Fibroblast of pulmonary artery (primary cell): ENCODE data around the gene GAPDHS.

Experiments used
- DNase-seq: peaks from one replicate; pipeline ENCODE4 v3.0.0-alpha.2; 2010; ENCODE audit warnings: low read depth
- H3K4me3 ChIP-seq: replicated peaks from 2 replicates; pipeline ENCODE4 v1.5.1; 2011; ENCODE audit warnings: low read depth, mild to moderate bottlenecking, control low read depth, low read length, moderate library complexity
- TF ChIP-seq, protein P1 (sequence below): IDR thresholded peaks from 2 replicates; pipeline ENCODE4 v1.5.1; 2011; ENCODE audit warnings: mild to moderate bottlenecking, control low read depth, low read length, inconsistent platforms; ENCODE audit errors: missing control alignments

GAPDHS gene

DNA sequence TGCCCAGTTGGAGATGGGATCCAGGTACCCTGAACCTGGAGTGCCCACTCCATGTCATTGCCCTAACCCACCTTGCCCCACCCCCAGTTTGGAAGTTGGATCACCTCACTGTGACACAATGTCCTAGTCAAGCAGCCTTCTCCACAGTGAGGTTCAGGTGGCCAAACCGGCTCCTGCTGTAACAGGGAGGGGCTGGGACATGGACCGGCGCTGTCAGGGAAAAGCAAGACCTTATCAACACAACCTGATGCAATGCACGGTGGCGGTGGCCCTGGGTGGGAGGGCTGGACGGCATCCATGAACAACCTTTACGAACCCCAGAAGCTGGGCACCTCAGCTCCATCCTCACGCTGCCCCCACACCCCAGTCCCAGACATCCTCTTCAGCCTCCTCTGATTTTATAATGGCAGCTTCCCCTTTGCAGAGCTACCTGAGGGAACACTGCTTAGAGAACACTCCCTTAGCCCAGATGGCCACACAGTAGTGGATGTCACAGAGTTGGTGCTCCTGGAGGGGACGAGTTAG lies 41.4 kb upstream of the GAPDHS start:
- no peak for DNase-seq
- H3K4me3 ChIP-seq, result no peak overlapping the region
- TF ChIP-seq, protein P1, sequence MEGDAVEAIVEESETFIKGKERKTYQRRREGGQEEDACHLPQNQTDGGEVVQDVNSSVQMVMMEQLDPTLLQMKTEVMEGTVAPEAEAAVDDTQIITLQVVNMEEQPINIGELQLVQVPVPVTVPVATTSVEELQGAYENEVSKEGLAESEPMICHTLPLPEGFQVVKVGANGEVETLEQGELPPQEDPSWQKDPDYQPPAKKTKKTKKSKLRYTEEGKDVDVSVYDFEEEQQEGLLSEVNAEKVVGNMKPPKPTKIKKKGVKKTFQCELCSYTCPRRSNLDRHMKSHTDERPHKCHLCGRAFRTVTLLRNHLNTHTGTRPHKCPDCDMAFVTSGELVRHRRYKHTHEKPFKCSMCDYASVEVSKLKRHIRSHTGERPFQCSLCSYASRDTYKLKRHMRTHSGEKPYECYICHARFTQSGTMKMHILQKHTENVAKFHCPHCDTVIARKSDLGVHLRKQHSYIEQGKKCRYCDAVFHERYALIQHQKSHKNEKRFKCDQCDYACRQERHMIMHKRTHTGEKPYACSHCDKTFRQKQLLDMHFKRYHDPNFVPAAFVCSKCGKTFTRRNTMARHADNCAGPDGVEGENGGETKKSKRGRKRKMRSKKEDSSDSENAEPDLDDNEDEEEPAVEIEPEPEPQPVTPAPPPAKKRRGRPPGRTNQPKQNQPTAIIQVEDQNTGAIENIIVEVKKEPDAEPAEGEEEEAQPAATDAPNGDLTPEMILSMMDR, result no peak

DNA sequence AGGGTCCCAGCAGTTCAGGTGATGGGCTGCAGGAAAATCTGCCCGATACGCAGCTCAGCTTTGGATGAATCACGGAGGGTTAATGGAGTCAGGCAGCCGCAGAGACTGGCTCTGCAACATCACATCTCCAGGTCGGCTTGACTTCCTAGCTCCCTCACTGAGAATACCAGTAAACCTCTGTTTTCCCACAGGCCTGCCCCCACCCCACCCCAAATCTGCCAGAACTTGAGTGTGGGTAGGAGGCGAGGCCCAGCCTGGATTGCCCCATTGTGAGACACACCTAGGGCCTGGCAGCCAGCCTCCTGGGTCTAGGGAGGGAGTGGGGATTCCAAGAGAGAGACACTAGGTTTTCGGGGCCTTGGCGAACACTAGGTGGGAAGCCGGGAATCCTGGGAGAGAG lies 39.3 kb upstream of the GAPDHS start:
- DNase-seq, result no peak
- no peak overlapping the region for H3K4me3 ChIP-seq
- TF ChIP-seq, protein P1, result no peak

DNA sequence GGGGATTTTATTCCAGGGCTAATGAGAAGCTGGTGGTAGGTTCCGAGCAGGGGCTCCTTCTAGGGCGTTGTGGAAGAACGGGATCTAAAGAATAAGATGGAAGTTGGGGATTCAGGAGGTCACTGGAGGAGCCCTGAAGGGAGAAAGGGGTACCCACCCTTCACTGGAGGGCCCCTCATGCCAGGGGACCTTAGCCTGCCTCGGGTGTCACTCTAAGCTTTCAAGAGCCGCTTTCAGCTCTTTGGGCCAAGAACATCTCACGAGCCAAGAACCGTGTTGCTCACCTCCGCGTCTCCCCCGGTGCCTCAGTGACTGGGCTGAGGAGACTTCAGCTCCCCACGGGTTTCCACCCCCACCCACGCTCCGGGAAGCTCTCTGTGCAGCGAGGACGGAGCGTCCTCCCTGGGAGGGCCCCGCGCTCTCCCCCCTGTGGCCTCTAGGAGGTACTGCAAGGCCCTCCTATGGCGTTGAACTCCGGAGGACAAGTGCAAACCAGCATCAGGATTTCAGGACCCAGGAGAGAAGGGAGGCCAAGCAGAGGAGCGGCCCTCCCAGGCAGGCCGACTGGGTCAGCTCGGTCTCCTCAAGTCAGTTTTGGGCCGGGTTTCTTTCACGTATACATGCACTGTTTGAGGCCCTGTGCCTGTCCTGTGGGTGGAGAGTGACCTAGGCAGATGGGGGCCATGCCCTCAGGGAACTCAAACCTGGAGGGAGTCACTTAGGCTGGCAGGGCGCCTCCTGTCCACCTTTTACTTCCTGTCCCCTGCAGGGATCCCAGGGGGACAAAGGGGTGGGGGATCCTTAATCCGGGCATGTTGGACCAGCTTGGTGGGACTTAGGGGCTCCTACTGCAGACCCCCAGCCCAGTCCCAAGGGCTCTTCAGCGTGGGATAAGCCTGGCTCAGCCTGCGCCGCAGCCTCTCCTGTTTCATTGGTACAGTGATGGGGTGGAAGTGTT lies 37.9 kb upstream of the GAPDHS start:
- H3K4me3 ChIP-seq, result no peak overlapping the region
- peak; percentile 70 for DNase-seq
- TF ChIP-seq, protein P1, result peak; percentile 99

DNA sequence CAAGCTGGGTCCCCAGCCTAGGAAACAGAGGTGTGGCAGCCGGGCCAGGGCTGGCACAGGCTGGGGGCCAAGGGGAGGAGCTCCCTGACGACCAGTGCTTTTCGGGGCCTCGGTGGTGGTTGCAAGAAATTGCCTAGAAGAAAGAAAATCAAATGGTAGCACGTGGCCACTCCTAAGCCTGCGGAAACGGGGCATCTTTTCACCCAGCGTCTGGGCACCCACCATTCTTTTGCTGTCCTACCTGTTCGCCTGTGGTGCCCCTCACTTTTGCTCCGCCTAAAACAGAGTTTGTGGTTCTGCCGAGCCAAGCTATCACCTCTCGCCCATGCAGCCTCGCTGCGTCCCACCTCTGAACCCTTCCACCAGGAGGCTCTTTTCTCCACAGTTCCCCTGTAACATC lies 35.9 kb upstream of the GAPDHS start:
- TF ChIP-seq, protein P1, result no peak
- no peak for DNase-seq
- no peak overlapping the region for H3K4me3 ChIP-seq

DNA sequence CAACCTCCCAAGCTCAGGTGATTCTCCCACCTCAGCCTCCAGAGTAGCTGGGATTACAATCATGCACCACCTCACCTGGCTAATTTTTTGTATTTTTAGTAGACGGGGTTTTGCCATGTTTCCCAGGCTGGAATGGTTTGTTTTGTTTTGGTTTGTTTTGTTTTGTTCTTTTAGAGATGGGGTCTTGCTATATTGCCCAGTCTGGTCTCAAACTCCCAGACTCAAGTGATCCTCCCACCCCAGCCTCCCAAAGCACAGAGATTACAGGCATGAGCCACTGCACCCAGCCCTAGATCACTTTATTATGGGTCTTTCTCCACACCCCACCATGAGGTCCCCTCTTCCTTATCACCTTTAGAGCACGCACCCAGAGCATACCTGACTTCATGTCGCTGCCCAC lies 35.0 kb upstream of the GAPDHS start:
- no peak for DNase-seq
- no peak overlapping the region for H3K4me3 ChIP-seq
- TF ChIP-seq, protein P1, result no peak

DNA sequence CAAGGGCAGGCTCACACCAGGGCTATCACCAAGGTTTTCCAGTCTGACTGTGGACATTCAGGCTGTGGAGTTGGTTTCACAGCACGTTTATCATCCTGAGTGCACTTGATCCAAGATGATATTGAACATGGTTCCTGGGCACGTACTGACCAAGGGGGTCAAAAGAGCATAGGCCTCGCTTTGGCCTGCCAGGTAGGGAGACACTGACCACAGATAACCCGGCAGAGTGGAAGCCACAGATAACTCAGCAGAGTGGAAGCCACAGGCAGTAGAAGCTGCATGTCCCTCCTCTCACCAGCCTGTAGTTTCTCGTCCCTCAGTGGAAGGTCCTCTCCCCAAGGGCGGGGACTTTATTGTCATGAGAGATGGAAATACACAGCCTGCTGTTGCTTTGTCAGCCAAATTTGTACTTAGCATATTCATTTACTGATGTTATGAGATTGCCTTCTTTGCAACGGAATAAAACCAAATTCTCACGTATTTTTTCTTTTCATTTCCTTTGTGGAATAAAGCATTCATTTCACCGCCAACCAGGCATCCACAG lies 34.2 kb upstream of the GAPDHS start:
- TF ChIP-seq, protein P1, result no peak
- no peak for DNase-seq
- no peak overlapping the region for H3K4me3 ChIP-seq
